ENCODE measurements around the gene KMT2E. TPM values are rescaled to one million over a fixed set of nuclear protein-coding genes. Genes with fewer than 3 reads are reported as not detected.
A peak's percentile ranks its signal among the peaks of the same experiment; 100 is the strongest.

KMT2E gene
- total RNA-seq, 1 donor from 2014 or later = 62.5 TPM

GRCh38 chr7:105021352-105021751 lies 7.3 kb downstream of the KMT2E start:
- H3K9me3 Mint-ChIP-seq (ENCODE audit: unreplicated experiment) = no peaks in the 10 kb centered on the region
- Histone ChIP-seq H3K4me3 (ENCODE audit: insufficient read depth, low read depth, low read length) (no peak overlapping the region), H2AFZ (ENCODE audit: low read depth, low read length) (no peak overlapping the region), H3K4me2 (ENCODE audit: low read length) (no peak overlapping the region), H4K20me1 (ENCODE audit: insufficient read depth, low read length) (peaks cover 83% of the 10 kb centered on the region), H3K79me2 (ENCODE audit: insufficient read depth, low read length) (peaks cover 99% of the 10 kb centered on the region), H3K36me3 (ENCODE audit: insufficient read depth, low read length) (no peaks in the 10 kb centered on the region), H3K4me1 (ENCODE audit: insufficient read depth, low read length) (peaks cover 18% of the 10 kb centered on the region), H3K9ac (ENCODE audit: low read length) (no peak overlapping the region), H3K27ac (ENCODE audit: low read depth, low read length) (no peak overlapping the region), H3K27me3 (ENCODE audit: insufficient read depth, low read length) (no peaks in the 10 kb centered on the region), H3K9me3 (ENCODE audit: insufficient read depth, low read depth, low read length) (no peaks in the 10 kb centered on the region)
- FAIRE-seq (no peak), DNase-seq (ENCODE audit: low read depth) (no peak)
- no peak overlapping the region for H3K4me3 Mint-ChIP-seq (ENCODE audit: unreplicated experiment)
- H3K36me3 Mint-ChIP-seq (ENCODE audit: low read depth, unreplicated experiment) = no peaks in the 10 kb centered on the region
- H3K27ac Mint-ChIP-seq (ENCODE audit: unreplicated experiment) = no peak overlapping the region
- H3K27me3 Mint-ChIP-seq (ENCODE audit: low read depth, unreplicated experiment) = no peaks in the 10 kb centered on the region
- TF ChIP-seq EZH2 (IDR thresholded peaks at IDR 0.05; ENCODE audit: insufficient read depth, low read length) = no peak
- no peak for TF ChIP-seq CTCF (IDR thresholded peaks at IDR 0.05; ENCODE audit: insufficient read depth, low read depth, low read length)
- H3K4me1 Mint-ChIP-seq (ENCODE audit: low read depth, unreplicated experiment) = peaks cover 41% of the 10 kb centered on the region

GRCh38 chr7:105021967-105022366 lies 8.0 kb downstream of the KMT2E start:
- no peaks in the 10 kb centered on the region for H3K36me3 Mint-ChIP-seq (ENCODE audit: low read depth, unreplicated experiment)
- H3K4me1 Mint-ChIP-seq (ENCODE audit: low read depth, unreplicated experiment) = peaks cover 44% of the 10 kb centered on the region
- no peak overlapping the region for H2AFZ ChIP-seq (ENCODE audit: low read depth, low read length)
- no peak overlapping the region for H3K4me3 ChIP-seq (ENCODE audit: insufficient read depth, low read depth, low read length)
- H3K27me3 ChIP-seq (ENCODE audit: insufficient read depth, low read length) = no peaks in the 10 kb centered on the region
- no peak overlapping the region for H3K4me2 ChIP-seq (ENCODE audit: low read length)
- H3K27ac ChIP-seq (ENCODE audit: low read depth, low read length) = no peak overlapping the region
- no peaks in the 10 kb centered on the region for H3K27me3 Mint-ChIP-seq (ENCODE audit: low read depth, unreplicated experiment)
- no peaks in the 10 kb centered on the region for H3K9me3 Mint-ChIP-seq (ENCODE audit: unreplicated experiment)
- no peak overlapping the region for H3K9ac ChIP-seq (ENCODE audit: low read length)
- no peak for DNase-seq (ENCODE audit: low read depth)
- H4K20me1 ChIP-seq (ENCODE audit: insufficient read depth, low read length) = peaks cover 87% of the 10 kb centered on the region
- no peak overlapping the region for H3K4me3 Mint-ChIP-seq (ENCODE audit: unreplicated experiment)
- peaks cover 16% of the 10 kb centered on the region for H3K4me1 ChIP-seq (ENCODE audit: insufficient read depth, low read length)
- H3K79me2 ChIP-seq (ENCODE audit: insufficient read depth, low read length) = peaks cover 99% of the 10 kb centered on the region
- TF ChIP-seq CTCF (IDR thresholded peaks at IDR 0.05; ENCODE audit: insufficient read depth, low read depth, low read length) (no peak), EZH2 (IDR thresholded peaks at IDR 0.05; ENCODE audit: insufficient read depth, low read length) (no peak)
- FAIRE-seq = no peak
- H3K9me3 ChIP-seq (ENCODE audit: insufficient read depth, low read depth, low read length) = no peaks in the 10 kb centered on the region
- H3K27ac Mint-ChIP-seq (ENCODE audit: unreplicated experiment) = no peak overlapping the region
- H3K36me3 ChIP-seq (ENCODE audit: insufficient read depth, low read length) = no peaks in the 10 kb centered on the region

- H3K4me3 ChIP-seq (ENCODE audit: insufficient read depth, low read depth, low read length) = no peak overlapping the region
- H3K9ac ChIP-seq (ENCODE audit: low read length) = no peak overlapping the region
- no peaks in the 10 kb centered on the region for H3K27me3 Mint-ChIP-seq (ENCODE audit: low read depth, unreplicated experiment)
- no peaks in the 10 kb centered on the region for H3K9me3 Mint-ChIP-seq (ENCODE audit: unreplicated experiment)
- H3K9me3 ChIP-seq (ENCODE audit: insufficient read depth, low read depth, low read length) = no peaks in the 10 kb centered on the region
- H3K27ac ChIP-seq (ENCODE audit: low read depth, low read length) = no peak overlapping the region
- H3K27me3 ChIP-seq (ENCODE audit: insufficient read depth, low read length) = no peaks in the 10 kb centered on the region
- DNase-seq (ENCODE audit: low read depth) (no peak), FAIRE-seq (no peak)
- no peak overlapping the region for H2AFZ ChIP-seq (ENCODE audit: low read depth, low read length)
- H3K4me3 Mint-ChIP-seq (ENCODE audit: unreplicated experiment) = peak overlapping the region; percentile 40
- no peak for TF ChIP-seq EZH2 (IDR thresholded peaks at IDR 0.05; ENCODE audit: insufficient read depth, low read length)
- no peak for TF ChIP-seq CTCF (IDR thresholded peaks at IDR 0.05; ENCODE audit: insufficient read depth, low read depth, low read length)
- H3K4me1 Mint-ChIP-seq (ENCODE audit: low read depth, unreplicated experiment) = peaks cover 43% of the 10 kb centered on the region
- peaks cover 87% of the 10 kb centered on the region for H4K20me1 ChIP-seq (ENCODE audit: insufficient read depth, low read length)
- H3K36me3 ChIP-seq (ENCODE audit: insufficient read depth, low read length) = no peaks in the 10 kb centered on the region
- no peak overlapping the region for H3K4me2 ChIP-seq (ENCODE audit: low read length)
- no peaks in the 10 kb centered on the region for H3K36me3 Mint-ChIP-seq (ENCODE audit: low read depth, unreplicated experiment)
- H3K79me2 ChIP-seq (ENCODE audit: insufficient read depth, low read length) = peaks cover 99% of the 10 kb centered on the region
- H3K27ac Mint-ChIP-seq (ENCODE audit: unreplicated experiment) = no peak overlapping the region
- peaks cover 14% of the 10 kb centered on the region for H3K4me1 ChIP-seq (ENCODE audit: insufficient read depth, low read length)
Measured at GRCh38 chr7:105022458-105022857, 8.5 kb downstream of the KMT2E start.
